H9 (cell line): ENCODE results near the gene HSPB1. TPM values are rescaled to one million over a fixed set of nuclear protein-coding genes. Genes with fewer than 3 reads are reported as not detected.
A peak's percentile ranks its signal among the peaks of the same experiment; 100 is the strongest.
"Not testable (repeated sequence)": the region's sequence is repeated elsewhere in the genome, so short reads cannot be mapped to it uniquely, and the experiment has no call there.

ENCODE experiments used
- DNase-seq: peaks from one replicate; pipeline ENCODE4 v3.0.0-alpha.2; 2017
- H2AFZ ChIP-seq: one replicate; pipeline ENCODE4 v1.6.1; 2013; ENCODE audit warnings: mild to moderate bottlenecking, low read length, control low read depth, moderate library complexity
- H2AK5ac ChIP-seq: 2 replicates; pipeline ENCODE4 v1.6.1; 2013; ENCODE audit warnings: low read length, control low read depth, mixed read lengths; ENCODE audit not compliant: insufficient read length
- H2BK120ac ChIP-seq: one replicate; pipeline ENCODE4 v1.6.1; 2013; ENCODE audit warnings: low read depth, mild to moderate bottlenecking, low read length, control low read depth, inconsistent platforms; ENCODE audit not compliant: poor library complexity, severe bottlenecking
- H2BK12ac ChIP-seq: 2 replicates; pipeline ENCODE4 v1.6.1; 2013; ENCODE audit warnings: low read length, control low read depth, mixed read lengths, low read depth; ENCODE audit not compliant: insufficient read length
- H2BK15ac ChIP-seq: 2 replicates; pipeline ENCODE4 v1.6.1; 2013; ENCODE audit warnings: low read depth, low read length, control low read depth
- H2BK20ac ChIP-seq: one replicate; pipeline ENCODE4 v1.6.1; 2013; ENCODE audit warnings: low read depth, mild to moderate bottlenecking, low read length, control low read depth, inconsistent platforms; ENCODE audit not compliant: poor library complexity, severe bottlenecking
- H2BK5ac ChIP-seq: 2 replicates; pipeline ENCODE4 v1.6.1; 2013; ENCODE audit warnings: low read length, control low read depth, mixed read lengths; ENCODE audit not compliant: insufficient read length
- H3K14ac ChIP-seq: 2 replicates; pipeline ENCODE4 v1.6.1; 2013; ENCODE audit warnings: low read length, control low read depth; ENCODE audit not compliant: insufficient read depth
- H3K18ac ChIP-seq: 2 replicates; pipeline ENCODE4 v1.6.1; 2013; ENCODE audit warnings: low read depth, mild to moderate bottlenecking, mixed read lengths, low read length, control low read depth; ENCODE audit not compliant: insufficient read length
- H3K23ac ChIP-seq: 2 replicates; pipeline ENCODE4 v1.6.1; 2013; ENCODE audit warnings: low read length, control low read depth, mixed read lengths, low read depth; ENCODE audit not compliant: insufficient read length
- H3K23me2 ChIP-seq: 2 replicates; pipeline ENCODE4 v1.6.1; 2013; ENCODE audit warnings: low read depth, mild to moderate bottlenecking, mixed read lengths, low read length, control low read depth; ENCODE audit not compliant: insufficient read length, poor library complexity, severe bottlenecking
- H3K27ac ChIP-seq: 2 replicates; pipeline ENCODE4 v1.5.1; 2013; ENCODE audit warnings: low read length, control low read depth, mixed read lengths, low read depth; ENCODE audit not compliant: insufficient read length
- H3K27me3 ChIP-seq: 2 replicates; pipeline ENCODE4 v1.6.1; 2013; ENCODE audit warnings: low read length, control low read depth, inconsistent platforms; ENCODE audit not compliant: insufficient read depth
- H3K4ac ChIP-seq: 2 replicates; pipeline ENCODE4 v1.6.1; 2013; ENCODE audit warnings: low read depth, mild to moderate bottlenecking, control low read depth, inconsistent platforms, low read length, moderate library complexity
- H3K4me1 ChIP-seq: 2 replicates; pipeline ENCODE4 v1.6.1; 2013; ENCODE audit warnings: low read length, control low read depth, inconsistent platforms; ENCODE audit not compliant: insufficient read depth
- H3K4me2 ChIP-seq: 2 replicates; pipeline ENCODE4 v1.6.1; 2013; ENCODE audit warnings: low read length, control low read depth, mixed read lengths; ENCODE audit not compliant: insufficient read length, insufficient read depth
- H3K56ac ChIP-seq: 2 replicates; pipeline ENCODE4 v1.6.1; 2013; ENCODE audit warnings: low read depth, mild to moderate bottlenecking, mixed read lengths, low read length, control low read depth; ENCODE audit not compliant: insufficient read length
- H3K79me1 ChIP-seq: 2 replicates; pipeline ENCODE4 v1.6.1; 2013; ENCODE audit warnings: low read depth, mild to moderate bottlenecking, moderate library complexity, low read length, control low read depth, inconsistent platforms; ENCODE audit not compliant: insufficient read depth, poor library complexity, severe bottlenecking
- H3K79me2 ChIP-seq: 2 replicates; pipeline ENCODE4 v1.6.1; 2013; ENCODE audit warnings: low read length, control low read depth, inconsistent platforms; ENCODE audit not compliant: insufficient read depth
- H3K9ac ChIP-seq: 2 replicates; pipeline ENCODE4 v1.6.1; 2013; ENCODE audit warnings: low read length, control low read depth, mixed read lengths; ENCODE audit not compliant: insufficient read length; ENCODE audit errors: extremely low read depth
- H3K9me3 ChIP-seq: one replicate; pipeline ENCODE4 v1.6.1; 2013; ENCODE audit warnings: low read depth, low read length, inconsistent platforms; ENCODE audit not compliant: control insufficient read depth
- H3T11ph ChIP-seq: one replicate; pipeline ENCODE4 v1.6.1; 2013; ENCODE audit warnings: mild to moderate bottlenecking, low read length, control low read depth, inconsistent platforms
- H4K20me1 ChIP-seq: one replicate; pipeline ENCODE4 v1.6.1; 2013; ENCODE audit not compliant: control insufficient read depth, insufficient read length, insufficient read depth
- H4K5ac ChIP-seq: 2 replicates; pipeline ENCODE4 v1.6.1; 2013; ENCODE audit warnings: low read depth, mild to moderate bottlenecking, mixed read lengths, low read length, control low read depth; ENCODE audit not compliant: insufficient read length
- H4K8ac ChIP-seq: replicated peaks from 2 replicates; pipeline ENCODE4 v1.6.1; 2013; ENCODE audit warnings: low read length, control low read depth, mixed read lengths, low read depth; ENCODE audit not compliant: insufficient read length
- H4K91ac ChIP-seq: 2 replicates; pipeline ENCODE4 v1.6.1; 2013; ENCODE audit warnings: low read depth, mild to moderate bottlenecking, moderate library complexity, mixed read lengths, low read length, control low read depth; ENCODE audit not compliant: insufficient read length
- H3K27ac Mint-ChIP-seq, 3 experiments: 2 replicates in 2 of 3; 3 replicates in 1 of 3; pipeline ENCODE4 v1.8.0; 2020 to 2021; ENCODE audit warnings: mixed read lengths in 3 of 3, mild to moderate bottlenecking in 1 of 3, moderate library complexity in 1 of 3
- H3K27me3 Mint-ChIP-seq: 2 replicates; pipeline ENCODE4 v1.8.0; 2021; ENCODE audit warnings: low read depth, mild to moderate bottlenecking, moderate library complexity, mixed read lengths
- H3K36me3 Mint-ChIP-seq, 3 experiments: 2 replicates in 2 of 3; 3 replicates in 1 of 3; pipeline ENCODE4 v1.8.0; 2020 to 2021; ENCODE audit warnings: low read depth in 3 of 3, mixed read lengths in 3 of 3; ENCODE audit not compliant: insufficient read depth in 1 of 3
- H3K4me1 Mint-ChIP-seq, 2 experiments: 2 replicates each; pipeline ENCODE4 v1.8.0; 2020; ENCODE audit warnings: mixed read lengths in 2 of 2
- H3K4me3 Mint-ChIP-seq, 2 experiments: 2 replicates in 1 of 2; 3 replicates in 1 of 2; pipeline ENCODE4 v1.8.0; 2020 to 2021; ENCODE audit warnings: mild to moderate bottlenecking in 2 of 2, mixed read lengths in 2 of 2, moderate library complexity in 1 of 2
- H3K9me3 Mint-ChIP-seq, 2 experiments: 2 replicates in 1 of 2; 3 replicates in 1 of 2; pipeline ENCODE4 v1.8.0; 2020; ENCODE audit warnings: mild to moderate bottlenecking in 2 of 2, mixed read lengths in 2 of 2, moderate library complexity in 1 of 2
- CTCF ChIP-seq: fragments of 200-600 bp; sonication (generic); conservative IDR thresholded peaks from 3 replicates; pipeline ENCODE4 v1.8.0; 2021; ENCODE audit warnings: antibody characterized with exemption, mild to moderate bottlenecking
- WGBS: extraction: QIAGEN DNeasy Blood & Tissue Kit; methylation state at CpG from one replicate; pipeline ENCODE4 v1.1.7; 2013; ENCODE audit warnings: missing lambda C conversion rate, low lambda C conversion rate, mixed read lengths; ENCODE audit not compliant: insufficient read length; ENCODE audit errors: extremely low coverage; 5-methylcytosine and 5-hydroxymethylcytosine counted together
- total RNA-seq: library from RNA; stranded (reverse); gene quantifications from 2 replicates; pipeline ENCODE4 v1.2.1, GENCODE V29; 2021

HSPB1 gene
- total RNA-seq, 1 experiment from 2014 or later, result 186 TPM

- Histone ChIP-seq H4K8ac (no peak overlapping the region), H2AFZ (no peak overlapping the region), H3K4me2 (no peak overlapping the region), H3K23ac (no peak overlapping the region), H3K23me2 (peaks cover 4% of the 10 kb centered on the region), H4K5ac (no peak overlapping the region), H3K4ac (no peak overlapping the region), H2AK5ac (no peak overlapping the region), H3K14ac (no peak overlapping the region), H2BK120ac (no peak overlapping the region), H4K91ac (no peak overlapping the region), H3T11ph (no peak overlapping the region), H2BK5ac (no peak overlapping the region), H2BK20ac (no peak overlapping the region), H3K79me1 (no peaks in the 10 kb centered on the region), H3K18ac (no peak overlapping the region), H4K20me1 (no peaks in the 10 kb centered on the region), H2BK15ac (no peak overlapping the region), H3K56ac (no peak overlapping the region), H3K27ac (no peak overlapping the region), H3K79me2 (no peaks in the 10 kb centered on the region), H3K27me3 (no peaks in the 10 kb centered on the region; the same call in 1 of the 2 replicates), H3K9me3 (no peaks in the 10 kb centered on the region), H3K4me1 (peaks cover 4% of the 10 kb centered on the region; the same call in 1 of the 2 replicates), H2BK12ac (no peak overlapping the region), H3K9ac (no peak overlapping the region)
- H3K27me3 Mint-ChIP-seq, result peaks cover 29% of the 10 kb centered on the region
- no peak for DNase-seq
- H3K36me3 Mint-ChIP-seq, result peaks cover 4 to 23% (median 9%) of the 10 kb centered on the region in 3 experiments
- no peaks in the 10 kb centered on the region; a peak in 1 of 5 replicates for H3K9me3 Mint-ChIP-seq
- no CpG with 5 or more reads among the region's 16 CpGs for WGBS
- H3K4me1 Mint-ChIP-seq, result peaks cover 17 to 30% of the 10 kb centered on the region in 2 experiments
- no peak for TF ChIP-seq CTCF
- H3K27ac Mint-ChIP-seq, result peak overlapping the region in 1 of 3 experiments; percentile 11; a peak in 1 of 7 replicates
- no peak overlapping the region for H3K4me3 Mint-ChIP-seq
Observed at GRCh38 chr7:76286842-76287403, 15.6 kb upstream of the HSPB1 start.

- not testable (repeated sequence) for H2AFZ ChIP-seq, H3K27me3 Mint-ChIP-seq, H3K4ac ChIP-seq, H3K4me1 ChIP-seq, H2BK15ac ChIP-seq, H2AK5ac ChIP-seq, H3K9me3 ChIP-seq, H3K56ac ChIP-seq, H3K9ac ChIP-seq, DNase-seq, H2BK120ac ChIP-seq, H2BK20ac ChIP-seq, H3K36me3 Mint-ChIP-seq, H4K5ac ChIP-seq, H3K4me2 ChIP-seq, H3K27me3 ChIP-seq, H3K9me3 Mint-ChIP-seq, H4K8ac ChIP-seq, H2BK5ac ChIP-seq, H3T11ph ChIP-seq, H3K79me2 ChIP-seq, H3K23ac ChIP-seq, H3K79me1 ChIP-seq, H3K23me2 ChIP-seq, H4K20me1 ChIP-seq
- Histone ChIP-seq H3K14ac (peak overlapping the region; percentile 14), H2BK12ac (peak overlapping the region; percentile 69), H3K27ac (peak overlapping the region; percentile 14), H3K18ac (peak overlapping the region; percentile 83), H4K91ac (peak overlapping the region; percentile 72)
- no CpG with 5 or more reads among the region's 6 CpGs for WGBS
- H3K4me1 Mint-ChIP-seq, result peaks cover 25 to 42% of the 10 kb centered on the region in 2 experiments
- H3K4me3 Mint-ChIP-seq, result peak overlapping the region in 1 of 2 experiments; percentile 26; a peak in 2 of 5 replicates
- H3K27ac Mint-ChIP-seq, result peak overlapping the region in 2 of 3 experiments; percentile 2 to 92; a peak in 4 of 7 replicates
Observed at GRCh38 chr7:76290847-76291350, 11.6 kb upstream of the HSPB1 start.
